ENCODE measurements around the gene MEIG1. TPM values are rescaled to one million over a fixed set of nuclear protein-coding genes. Genes with fewer than 3 reads are reported as not detected.
"Not testable (repeated sequence)": the region's sequence is repeated elsewhere in the genome, so short reads cannot be mapped to it uniquely, and the experiment has no call there.

Gene MEIG1
- total RNA-seq, 1 donor from 2014 or later: not detected

GRCh38 chr10:14991035-14991749, 32.0 kb downstream of the MEIG1 start:
- peak; percentile 36 for TF ChIP-seq CTCF (conservative IDR thresholded peaks at IDR 0.05; ENCODE audit: low read depth, low read length)
- DNase-seq (ENCODE audit: low read depth); H3K4me3 ChIP-seq (ENCODE audit: low read depth, low read length): not testable (repeated sequence)

- DNase-seq (ENCODE audit: low read depth); H3K4me3 ChIP-seq (ENCODE audit: low read depth, low read length): not testable (repeated sequence)
These were observed 33.1 kb downstream of the MEIG1 start for GRCh38 chr10:14992336-14992735.

- not testable (repeated sequence) for DNase-seq (ENCODE audit: low read depth); H3K4me3 ChIP-seq (ENCODE audit: low read depth, low read length)
These were observed 34.6 kb downstream of the MEIG1 start for GRCh38 chr10:14993500-14994455.

- H3K4me3 ChIP-seq (ENCODE audit: low read depth, low read length): no peak overlapping the region
- no peak for TF ChIP-seq CTCF (conservative IDR thresholded peaks at IDR 0.05; ENCODE audit: low read depth, low read length)
- DNase-seq (ENCODE audit: low read depth): no peak
These were observed 36.9 kb downstream of the MEIG1 start for GRCh38 chr10:14995964-14996565.

- not testable (repeated sequence) for DNase-seq (ENCODE audit: low read depth); H3K4me3 ChIP-seq (ENCODE audit: low read depth, low read length)
These were observed 54.3 kb downstream of the MEIG1 start for GRCh38 chr10:15013530-15013929.

- DNase-seq (ENCODE audit: low read depth): no peak
- TF ChIP-seq CTCF (conservative IDR thresholded peaks at IDR 0.05; ENCODE audit: low read depth, low read length): no peak
- H3K4me3 ChIP-seq (ENCODE audit: low read depth, low read length): no peak overlapping the region
These were observed 56.3 kb downstream of the MEIG1 start for GRCh38 chr10:15015451-15015850.

GRCh38 chr10:15020966-15021365, 61.8 kb downstream of the MEIG1 start:
- not testable (repeated sequence) for DNase-seq (ENCODE audit: low read depth); H3K4me3 ChIP-seq (ENCODE audit: low read depth, low read length)

Other genes starting within 250 kb of the MEIG1 start
- 25.7 and 46.0 TPM in 2 replicates for gene FAM107B, start 184.5 kb upstream of the MEIG1 start, total RNA-seq
- gene CDNF, start 121.4 kb upstream of the MEIG1 start, total RNA-seq: 0.29 TPM in 1 of 2 replicates, not detected in the other
- gene HSPA14, start 121.1 kb upstream of the MEIG1 start, total RNA-seq: 10.7 and 17.7 TPM in 2 replicates
- 12.1 and 13.2 TPM in 2 replicates for gene MSANTD7, start 121.1 kb upstream of the MEIG1 start, total RNA-seq
- 16.5 and 26.8 TPM in 2 replicates for gene SUV39H2, start 80.5 kb upstream of the MEIG1 start, total RNA-seq
- 5.4 and 8.2 TPM in 2 replicates for gene DCLRE1C, start 5.3 kb upstream of the MEIG1 start, total RNA-seq
- 1.5 and 4.3 TPM in 2 replicates for gene OLAH, start 84.6 kb downstream of the MEIG1 start, total RNA-seq
- gene ACBD7, start 129.4 kb downstream of the MEIG1 start, total RNA-seq: 1.2 and 1.6 TPM in 2 replicates
- 19.9 and 26.1 TPM in 2 replicates for gene RPP38, start 138.0 kb downstream of the MEIG1 start, total RNA-seq
- 28.5 and 31.0 TPM in 2 replicates for gene NMT2, start 209.3 kb downstream of the MEIG1 start, total RNA-seq